Transverse colon (tissue), 4 donors: ENCODE results near the gene MARCHF3.

Source experiments
- CTCF ChIP-seq, 5 experiments: fragments of 200-600 bp in 3 of 5; fragments of 450-650 bp in 2 of 5; sonication (generic) in 3 of 5; IDR thresholded peaks; 1 replicate in 2 of 5; 2 replicates in 3 of 5; pipeline ENCODE4 v1.5.1; 2016 to 2017; ENCODE audit warnings: antibody characterized with exemption in 5 of 5, inconsistent platforms in 3 of 5, mild to moderate bottlenecking in 2 of 5, moderate library complexity in 1 of 5
- EP300 ChIP-seq: sonication (generic); formaldehyde crosslinking; IDR thresholded peaks from one replicate; pipeline ENCODE4 v1.6.1; 2017; ENCODE audit warnings: antibody characterized with exemption, low read depth
- POLR2A ChIP-seq: fragments of 450-650 bp; IDR thresholded peaks from one replicate; pipeline ENCODE4 v1.6.1; 2016; ENCODE audit warnings: antibody characterized with exemption, mild to moderate bottlenecking, moderate library complexity
- POLR2AphosphoS5 ChIP-seq, 3 donors: sonication (generic); formaldehyde crosslinking; IDR thresholded peaks; one replicate each; pipeline ENCODE4 v1.6.1; 2016; ENCODE audit warnings: antibody characterized with exemption in 3 of 3

- TF ChIP-seq CTCF (IDR thresholded peaks at IDR 0.05) (no peak), POLR2A (no peak), EP300 (no peak), POLR2AphosphoS5 (IDR thresholded peaks at IDR 0.05) (no peak)
These were observed 200.3 kb downstream of the MARCHF3 start for GRCh38 chr5:126830061-126830460.
